ENCODE results near the gene USP34.

USP34 gene

DNA sequence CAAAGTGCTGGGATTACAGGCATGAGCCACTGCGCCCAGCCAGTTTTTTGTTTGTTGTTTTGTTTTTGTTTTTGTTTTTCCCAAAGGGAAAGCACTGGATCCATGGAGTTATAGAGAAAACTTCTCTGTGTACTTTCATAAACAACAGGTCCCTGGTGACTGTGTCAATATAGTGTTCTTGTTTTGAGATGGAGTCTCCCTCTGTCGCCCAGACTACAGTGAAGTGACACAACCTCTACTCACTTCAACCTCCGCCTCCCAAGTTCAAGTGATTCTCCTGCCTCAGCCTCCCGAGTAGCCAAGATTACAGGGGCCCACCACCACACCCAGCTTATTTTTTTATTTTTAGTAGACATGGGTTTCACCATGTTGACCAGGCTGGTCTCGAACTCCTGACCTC is 16.5 kb downstream of the USP34 start:
- Histone ChIP-seq H3K79me2 (ENCODE audit: low read length) (peaks cover 99% of the 10 kb centered on the region), H3K27me3 (replicated peaks; ENCODE audit: insufficient read depth, low read length) (no peaks in the 10 kb centered on the region), H4K20me1 (ENCODE audit: insufficient read depth, low read length) (peaks cover 14% of the 10 kb centered on the region; the same call in 1 of the 2 replicates), H3K9me2 (replicated peaks; ENCODE audit: insufficient read depth, low read length) (no peaks in the 10 kb centered on the region), H3F3A (ENCODE audit: insufficient read depth, low read length) (no peaks in the 10 kb centered on the region; the same call in 1 of the 2 replicates), H3K9me3 (replicated peaks; ENCODE audit: insufficient read depth, low read length) (no peaks in the 10 kb centered on the region), H3K36me3 (replicated peaks; ENCODE audit: insufficient read depth, low read length) (no peaks in the 10 kb centered on the region), H2AFZ (ENCODE audit: low read length) (no peak overlapping the region), H3K4me2 (ENCODE audit: low read depth, low read length) (no peak overlapping the region), H3K4me1 (ENCODE audit: low read length) (no peaks in the 10 kb centered on the region), H3K27ac (ENCODE audit: low read length) (no peak overlapping the region), H3K9ac (ENCODE audit: low read length) (no peak overlapping the region), H3K4me3 (ENCODE audit: low read length) (no peak overlapping the region)
- no peak for DNase-seq
- TF ChIP-seq EZH2 (optimal IDR thresholded peaks at IDR 0.05; ENCODE audit: low read depth, low read length) (no peak), EZH2phosphoT487 (IDR thresholded peaks at IDR 0.05; ENCODE audit: low read length) (no peak)
- TF ChIP-seq, protein P1, sequence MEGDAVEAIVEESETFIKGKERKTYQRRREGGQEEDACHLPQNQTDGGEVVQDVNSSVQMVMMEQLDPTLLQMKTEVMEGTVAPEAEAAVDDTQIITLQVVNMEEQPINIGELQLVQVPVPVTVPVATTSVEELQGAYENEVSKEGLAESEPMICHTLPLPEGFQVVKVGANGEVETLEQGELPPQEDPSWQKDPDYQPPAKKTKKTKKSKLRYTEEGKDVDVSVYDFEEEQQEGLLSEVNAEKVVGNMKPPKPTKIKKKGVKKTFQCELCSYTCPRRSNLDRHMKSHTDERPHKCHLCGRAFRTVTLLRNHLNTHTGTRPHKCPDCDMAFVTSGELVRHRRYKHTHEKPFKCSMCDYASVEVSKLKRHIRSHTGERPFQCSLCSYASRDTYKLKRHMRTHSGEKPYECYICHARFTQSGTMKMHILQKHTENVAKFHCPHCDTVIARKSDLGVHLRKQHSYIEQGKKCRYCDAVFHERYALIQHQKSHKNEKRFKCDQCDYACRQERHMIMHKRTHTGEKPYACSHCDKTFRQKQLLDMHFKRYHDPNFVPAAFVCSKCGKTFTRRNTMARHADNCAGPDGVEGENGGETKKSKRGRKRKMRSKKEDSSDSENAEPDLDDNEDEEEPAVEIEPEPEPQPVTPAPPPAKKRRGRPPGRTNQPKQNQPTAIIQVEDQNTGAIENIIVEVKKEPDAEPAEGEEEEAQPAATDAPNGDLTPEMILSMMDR (IDR thresholded peaks at IDR 0.05; ENCODE audit: low read length): no peak

DNA sequence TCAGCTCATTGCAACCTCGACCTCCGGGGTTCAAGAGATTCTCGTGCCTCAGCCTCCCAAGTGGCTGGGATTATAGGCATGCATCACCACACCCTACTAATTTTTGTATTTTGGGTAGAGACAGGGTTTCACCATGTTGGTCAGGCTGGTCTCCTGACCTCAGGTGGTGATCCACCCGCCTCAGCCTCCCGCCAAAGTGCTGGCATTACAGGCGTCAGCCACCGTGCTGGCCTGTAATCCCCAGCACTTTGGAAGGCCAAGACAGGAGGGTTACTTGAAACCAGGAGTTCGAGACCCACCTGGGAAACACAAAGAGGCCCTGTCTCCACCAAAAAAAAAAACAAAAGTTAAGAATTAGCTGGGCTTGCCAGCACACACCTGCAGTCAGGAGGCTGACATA is 18.5 kb downstream of the USP34 start:
- H3F3A ChIP-seq (ENCODE audit: insufficient read depth, low read length): no peaks in the 10 kb centered on the region; the same call in 1 of the 2 replicates
- TF ChIP-seq EZH2 (optimal IDR thresholded peaks at IDR 0.05; ENCODE audit: low read depth, low read length) (no peak), EZH2phosphoT487 (IDR thresholded peaks at IDR 0.05; ENCODE audit: low read length) (no peak)
- TF ChIP-seq, protein P1 (IDR thresholded peaks at IDR 0.05; ENCODE audit: low read length): no peak
- DNase-seq: no peak
- H3K9ac ChIP-seq (ENCODE audit: low read length): no peak overlapping the region
- no peak overlapping the region for H3K27ac ChIP-seq (ENCODE audit: low read length)
- H3K36me3 ChIP-seq (replicated peaks; ENCODE audit: insufficient read depth, low read length): no peaks in the 10 kb centered on the region
- H4K20me1 ChIP-seq (ENCODE audit: insufficient read depth, low read length): peaks cover 16% of the 10 kb centered on the region; the same call in 1 of the 2 replicates
- no peaks in the 10 kb centered on the region for H3K4me1 ChIP-seq (ENCODE audit: low read length)
- no peaks in the 10 kb centered on the region for H3K9me3 ChIP-seq (replicated peaks; ENCODE audit: insufficient read depth, low read length)
- peaks cover 99% of the 10 kb centered on the region for H3K79me2 ChIP-seq (ENCODE audit: low read length)
- H3K27me3 ChIP-seq (replicated peaks; ENCODE audit: insufficient read depth, low read length): no peaks in the 10 kb centered on the region
- H3K9me2 ChIP-seq (replicated peaks; ENCODE audit: insufficient read depth, low read length): no peaks in the 10 kb centered on the region
- H2AFZ ChIP-seq (ENCODE audit: low read length): no peak overlapping the region
- no peak overlapping the region for H3K4me2 ChIP-seq (ENCODE audit: low read depth, low read length)
- H3K4me3 ChIP-seq (ENCODE audit: low read length): no peak overlapping the region

DNA sequence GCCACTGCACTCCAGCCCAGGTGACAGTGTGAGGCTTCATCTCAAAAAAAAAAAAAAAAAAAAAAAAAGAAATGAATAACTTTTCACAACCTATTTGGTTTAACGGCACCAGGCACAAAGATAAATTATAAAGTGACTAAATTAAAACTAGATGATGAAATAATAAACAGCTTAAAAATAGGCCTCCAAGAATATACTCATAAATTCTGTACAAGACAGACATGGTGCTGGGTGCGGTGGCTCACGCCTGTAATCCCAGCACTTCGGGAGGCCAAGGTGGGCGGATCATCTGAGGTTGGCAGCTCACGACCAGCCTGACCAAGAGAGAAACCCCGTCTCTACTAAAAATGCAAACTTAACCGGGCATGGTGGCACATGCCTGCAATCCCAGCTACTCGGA is 19.7 kb downstream of the USP34 start:
- H2AFZ ChIP-seq (ENCODE audit: low read length): no peak overlapping the region
- TF ChIP-seq, protein P1 (IDR thresholded peaks at IDR 0.05; ENCODE audit: low read length): no peak
- TF ChIP-seq EZH2phosphoT487 (IDR thresholded peaks at IDR 0.05; ENCODE audit: low read length) (no peak), EZH2 (optimal IDR thresholded peaks at IDR 0.05; ENCODE audit: low read depth, low read length) (no peak)
- H3K4me1 ChIP-seq (ENCODE audit: low read length): no peaks in the 10 kb centered on the region
- H3K4me2 ChIP-seq (ENCODE audit: low read depth, low read length): no peak overlapping the region
- no peaks in the 10 kb centered on the region; the same call in 1 of the 2 replicates for H3F3A ChIP-seq (ENCODE audit: insufficient read depth, low read length)
- no peak for DNase-seq
- peaks cover 10% of the 10 kb centered on the region; the same call in 1 of the 2 replicates for H4K20me1 ChIP-seq (ENCODE audit: insufficient read depth, low read length)
- no peaks in the 10 kb centered on the region for H3K9me2 ChIP-seq (replicated peaks; ENCODE audit: insufficient read depth, low read length)
- peaks cover 99% of the 10 kb centered on the region for H3K79me2 ChIP-seq (ENCODE audit: low read length)
- H3K9me3 ChIP-seq (replicated peaks; ENCODE audit: insufficient read depth, low read length): no peaks in the 10 kb centered on the region
- no peak overlapping the region for H3K27ac ChIP-seq (ENCODE audit: low read length)
- H3K4me3 ChIP-seq (ENCODE audit: low read length): no peak overlapping the region
- H3K36me3 ChIP-seq (replicated peaks; ENCODE audit: insufficient read depth, low read length): no peaks in the 10 kb centered on the region
- no peak overlapping the region for H3K9ac ChIP-seq (ENCODE audit: low read length)
- no peaks in the 10 kb centered on the region for H3K27me3 ChIP-seq (replicated peaks; ENCODE audit: insufficient read depth, low read length)

Data from MM.1S (cell line).